Fibroblast of skin of abdomen (primary cell): Measurements from ENCODE around the gene SLC41A1. TPM values are rescaled to one million over a fixed set of nuclear protein-coding genes. Genes with fewer than 3 reads are reported as not detected.
"Not testable (repeated sequence)": the region's sequence is repeated elsewhere in the genome, so short reads cannot be mapped to it uniquely, and the experiment has no call there.

Experiments used
- DNase-seq: peaks from one replicate; pipeline ENCODE4 v3.0.0-alpha.2; 2013
- polyA plus RNA-seq, 2 experiments: library from polyadenylated mRNA; unstranded; fragments of 120-200 nt; gene quantifications; one replicate each; pipeline ENCODE4 v1.2.1, GENCODE V29; 2013; ENCODE audit not compliant: insufficient read length in 2 of 2

The SLC41A1 gene
- polyA plus RNA-seq (2013, experiment 1 of 2; ENCODE audit: insufficient read length), result 30.8 TPM
- polyA plus RNA-seq (2013, experiment 2 of 2; ENCODE audit: insufficient read length), result 29.2 TPM

DNA sequence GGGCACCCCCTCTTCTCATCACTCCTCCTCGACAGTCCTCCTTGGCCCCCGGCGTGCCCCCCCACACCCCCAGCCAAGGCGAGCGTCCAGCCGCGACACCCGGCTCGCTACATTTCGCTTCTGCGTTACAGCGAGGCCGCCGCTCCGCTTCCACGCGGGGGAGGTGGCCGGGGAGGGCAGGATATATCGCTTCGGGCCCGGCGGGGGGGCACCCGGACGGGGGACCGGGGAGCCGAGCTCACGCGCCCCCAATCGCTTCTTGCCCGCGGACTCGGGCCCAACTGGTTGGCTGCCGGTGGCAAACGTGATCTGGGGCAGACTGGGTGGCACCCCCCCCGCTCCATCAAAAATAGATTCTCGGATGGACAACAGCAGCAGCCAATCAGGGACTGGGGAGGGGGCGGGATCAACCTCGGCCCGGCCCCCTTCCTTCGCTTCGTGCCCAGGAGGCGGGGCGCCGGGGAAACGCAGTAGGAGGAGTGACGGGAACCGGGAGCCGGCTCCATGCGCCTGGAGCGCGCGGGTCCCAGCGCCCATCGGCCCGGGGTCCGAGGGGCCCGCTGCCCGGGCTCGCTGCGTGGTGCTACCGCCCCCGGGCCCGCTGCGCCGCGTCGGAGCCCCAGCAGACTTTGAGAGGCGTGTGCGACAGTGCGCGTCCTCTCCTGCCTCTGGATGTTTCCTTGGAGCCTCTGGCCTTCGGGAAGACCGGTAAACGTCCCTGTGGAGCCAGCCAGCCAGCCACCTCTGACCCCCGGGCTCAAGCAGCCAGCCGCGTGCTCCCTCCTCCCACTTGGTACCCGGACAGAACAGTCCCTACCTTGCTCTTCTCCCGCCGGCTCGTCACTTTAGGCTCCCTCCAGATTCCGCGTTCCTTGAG is at the start of gene SLC41A1:
TSS of gene SLC41A1 (minus strand) at position 321 of the 877 bp plus-strand sequence. CDS start 2,757 bp downstream, outside the sequence.
- DNase-seq, result peak; percentile 91

DNA sequence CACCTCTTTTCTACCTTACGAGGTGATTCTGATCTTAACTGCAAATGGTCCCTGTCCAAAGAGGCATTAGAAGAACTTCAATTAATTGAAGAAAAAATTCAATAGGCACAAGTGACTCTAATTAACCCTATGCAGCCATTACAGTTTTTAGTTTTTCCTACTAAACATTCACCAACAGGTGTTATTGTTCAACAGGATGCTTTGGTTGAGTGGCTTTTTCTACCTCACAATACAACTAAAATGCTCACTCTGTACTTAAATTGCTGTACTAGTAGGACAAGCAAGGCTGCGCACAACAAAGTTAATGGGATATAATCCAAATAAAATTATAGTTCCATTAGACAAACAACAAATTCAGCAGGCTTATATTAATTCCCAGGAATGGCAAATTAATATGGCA is 48.5 kb upstream of the SLC41A1 start:
- DNase-seq, result no peak

DNA sequence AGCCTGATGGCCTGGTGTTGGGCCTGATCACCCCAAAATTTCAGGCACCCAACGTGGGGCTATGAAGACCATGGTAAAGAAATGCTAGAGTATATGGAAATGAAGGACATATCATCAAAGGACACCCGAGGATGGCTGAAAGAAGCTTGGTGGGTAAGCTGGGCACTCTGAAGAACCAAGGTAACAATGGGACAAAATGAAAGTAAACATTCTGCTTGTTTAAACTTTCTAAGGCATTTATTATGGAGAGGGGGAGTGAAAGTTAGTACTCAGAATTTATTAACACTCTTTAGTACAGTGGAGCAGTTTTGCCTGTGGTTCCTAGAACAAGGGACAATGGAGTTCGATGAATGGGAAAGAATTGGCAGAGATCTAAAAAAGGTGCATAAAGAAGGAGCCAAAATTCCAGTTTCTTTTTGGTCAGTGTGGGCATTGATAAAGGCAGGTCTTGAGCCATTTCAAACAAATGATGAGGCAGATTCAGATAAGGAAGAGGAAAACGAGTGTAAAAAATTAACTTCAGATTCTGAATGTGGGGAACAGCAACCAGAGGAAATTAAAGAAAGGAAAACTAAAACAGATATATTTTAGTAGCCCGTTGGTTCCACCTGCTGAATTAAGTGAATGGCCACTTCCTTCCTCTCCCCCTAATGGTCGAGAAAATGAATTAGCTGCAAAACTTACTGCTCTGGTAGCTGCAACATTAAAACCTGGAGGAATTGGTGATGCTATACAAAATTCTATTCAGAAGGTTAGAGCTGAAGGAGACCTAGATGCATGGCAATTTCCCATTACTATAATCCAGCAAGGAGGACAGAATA is 45.4 kb upstream of the SLC41A1 start:
- no peak for DNase-seq

DNA sequence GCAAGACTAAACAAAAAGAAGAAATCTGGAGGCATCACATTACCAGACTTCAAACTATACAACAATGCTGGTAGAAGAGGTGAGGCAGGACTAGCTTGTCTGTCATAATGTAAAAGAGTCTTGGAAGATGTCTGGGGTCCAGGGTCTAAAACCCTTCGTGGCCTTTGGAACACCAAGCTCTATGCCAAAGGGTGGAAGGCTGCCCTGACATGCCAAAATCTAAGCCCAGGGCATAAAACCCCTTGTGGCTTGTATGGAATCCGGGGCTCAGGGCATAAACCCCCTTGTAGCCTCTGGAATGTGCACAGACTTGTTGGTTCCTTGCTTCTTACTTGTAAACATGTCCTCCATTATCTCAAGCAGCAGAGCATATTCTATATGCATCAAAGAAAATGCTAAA is 44.5 kb upstream of the SLC41A1 start:
- not testable (repeated sequence) for DNase-seq

DNA sequence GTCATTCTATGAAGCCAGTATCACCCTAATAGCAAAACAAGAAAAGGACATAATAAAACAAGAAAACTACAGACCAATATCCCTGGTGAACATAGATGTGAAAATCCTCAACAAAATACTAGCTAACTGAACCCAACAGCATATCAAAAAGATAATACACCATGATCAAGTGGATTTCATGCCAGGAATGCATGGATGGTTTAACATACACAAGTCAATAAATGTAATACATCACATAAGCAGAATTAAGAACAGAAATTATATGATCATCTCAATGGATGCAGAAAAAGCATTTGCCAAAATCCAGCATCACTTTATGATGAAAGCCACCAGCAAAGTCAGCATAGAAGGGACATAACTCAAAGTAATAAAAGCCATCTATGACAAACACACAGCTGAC is 43.4 kb upstream of the SLC41A1 start:
- DNase-seq, result no peak

DNA sequence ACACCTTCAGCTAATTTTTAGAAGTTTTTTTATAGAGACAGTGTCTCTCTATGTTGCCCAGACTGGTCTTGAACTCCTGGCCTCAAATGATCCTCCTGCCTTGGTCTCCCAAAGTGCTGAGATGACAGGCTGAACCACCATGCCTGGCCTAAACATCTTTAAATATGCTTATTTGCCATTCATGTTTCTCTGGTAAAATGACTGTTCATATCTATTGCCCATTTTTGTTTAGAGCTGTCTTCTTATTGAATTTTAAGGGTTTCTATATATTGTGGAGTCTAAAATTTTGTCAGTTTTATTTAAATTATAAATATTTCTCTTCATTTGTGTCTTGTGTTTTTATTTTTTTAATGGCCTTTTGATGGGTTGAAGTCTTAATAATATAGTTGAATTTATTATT is 40.0 kb upstream of the SLC41A1 start:
- no peak for DNase-seq

DNA sequence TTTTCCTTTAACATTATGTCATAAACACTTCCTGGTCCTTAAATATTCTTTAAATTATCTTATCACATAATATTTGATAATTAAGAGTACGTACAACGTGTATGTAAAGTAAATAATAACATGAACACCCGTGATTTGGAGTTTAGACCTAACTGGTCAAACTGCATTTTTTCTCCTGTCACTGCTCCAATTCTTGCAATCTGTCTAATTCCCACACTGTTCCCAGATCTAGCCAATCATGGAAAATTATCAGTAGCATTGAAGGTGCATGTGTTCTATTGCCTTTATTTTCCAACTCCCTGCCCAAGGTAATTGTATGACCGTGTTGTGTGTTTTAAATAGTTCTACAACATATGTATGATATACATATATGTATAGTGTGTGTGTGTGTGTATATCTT is 39.0 kb upstream of the SLC41A1 start:
- DNase-seq, result no peak

DNA sequence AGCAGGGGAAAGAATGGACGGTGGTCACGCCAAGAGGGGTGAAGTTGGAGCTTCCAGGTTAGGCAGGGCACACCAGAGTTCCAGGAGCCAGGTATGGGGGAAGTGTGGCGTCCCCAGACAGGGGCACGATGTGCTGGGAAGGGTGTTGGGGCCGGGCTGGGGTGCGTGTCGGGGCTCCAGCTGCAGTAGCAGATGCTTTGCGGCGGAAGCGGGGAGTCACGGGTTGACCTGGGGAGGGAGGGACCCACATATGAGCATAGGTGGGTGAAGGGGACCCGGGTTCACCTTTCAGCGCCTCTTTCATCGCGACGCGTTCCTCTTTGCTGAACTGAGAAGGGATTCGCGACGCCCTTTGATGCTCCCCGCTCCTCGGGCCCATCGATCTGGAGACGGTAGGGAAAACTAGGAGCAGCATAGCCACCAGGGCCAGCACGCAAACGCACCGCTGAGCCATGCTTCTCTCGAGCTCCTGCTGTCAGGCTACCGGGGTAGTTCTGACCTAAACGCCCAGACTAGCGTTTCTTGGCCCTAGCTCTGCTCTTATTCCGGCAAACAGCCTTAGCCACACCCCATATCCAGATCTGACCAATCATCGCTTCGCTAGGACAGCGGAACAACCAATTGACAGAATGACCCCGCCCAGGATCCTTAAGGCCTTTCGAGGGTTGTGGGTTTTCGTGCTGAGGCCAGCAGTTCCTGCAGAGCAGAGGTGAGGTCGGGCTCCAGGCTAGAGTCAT is 36.8 kb upstream of the SLC41A1 start, which contains the start of gene PM20D1:
TSS of gene PM20D1 (minus strand) at position 514 of the 737 bp plus-strand sequence. CDS start at position 454, 60 bp downstream.
- DNase-seq, result peak; percentile 37

DNA sequence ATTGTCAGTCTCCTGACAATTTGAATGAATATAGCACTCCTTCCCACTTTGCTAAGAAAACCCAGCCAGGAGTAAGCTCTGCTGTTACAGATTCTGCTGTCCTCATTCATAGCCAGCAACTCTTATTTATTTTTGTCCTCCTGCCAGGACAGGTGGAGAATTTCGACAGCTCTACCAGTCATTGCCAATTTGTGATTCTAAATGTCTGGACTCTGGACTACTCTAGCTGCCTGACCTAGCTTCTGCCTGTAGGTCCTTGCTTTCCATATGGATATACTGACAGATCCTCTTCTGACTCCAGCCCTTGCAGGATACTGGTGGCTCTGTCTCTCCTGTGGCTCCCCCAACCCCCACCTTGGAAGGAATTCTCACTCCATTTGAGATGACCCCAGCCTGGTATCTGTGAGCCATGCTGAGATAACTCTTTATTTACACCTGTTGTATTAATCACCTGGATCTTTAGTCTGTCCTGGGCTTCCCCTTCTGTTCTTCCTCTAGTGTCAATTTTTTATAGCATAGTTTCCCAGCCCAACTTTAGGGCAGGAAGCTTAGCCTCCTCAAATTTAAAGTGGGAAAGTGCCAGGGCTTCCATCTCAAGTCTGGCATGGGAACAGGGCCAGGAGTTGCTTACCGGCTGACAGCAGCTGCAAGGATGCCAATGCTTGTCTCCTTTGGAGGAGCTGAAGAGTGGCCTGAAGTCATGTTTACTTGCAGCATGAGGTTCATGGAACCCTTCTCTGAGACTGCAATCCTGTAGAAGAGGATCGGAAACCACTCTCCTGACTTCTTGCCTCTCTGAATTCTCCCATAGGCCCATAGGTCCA is 30.2 kb upstream of the SLC41A1 start:
- no peak for DNase-seq

DNA sequence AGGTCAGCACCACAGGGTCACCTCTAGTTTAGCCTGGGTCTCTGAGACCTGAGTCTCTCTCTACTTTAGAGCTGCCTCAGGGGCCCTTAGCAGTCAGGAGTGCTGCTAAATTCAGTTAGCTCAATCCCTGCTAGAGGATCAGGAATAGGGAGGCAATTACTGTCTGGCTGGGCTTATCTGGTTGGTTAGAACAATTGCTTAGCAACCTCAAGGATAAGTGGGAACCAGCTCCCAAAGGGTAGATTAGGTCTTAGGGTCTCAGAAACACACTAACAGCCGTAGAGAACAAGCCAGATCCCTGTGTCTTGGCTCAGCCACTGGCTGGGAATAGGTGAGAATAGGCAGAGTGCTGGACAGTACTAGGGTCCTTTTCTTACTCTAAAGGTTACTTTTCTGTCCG is 29.2 kb upstream of the SLC41A1 start:
- no peak for DNase-seq

DNA sequence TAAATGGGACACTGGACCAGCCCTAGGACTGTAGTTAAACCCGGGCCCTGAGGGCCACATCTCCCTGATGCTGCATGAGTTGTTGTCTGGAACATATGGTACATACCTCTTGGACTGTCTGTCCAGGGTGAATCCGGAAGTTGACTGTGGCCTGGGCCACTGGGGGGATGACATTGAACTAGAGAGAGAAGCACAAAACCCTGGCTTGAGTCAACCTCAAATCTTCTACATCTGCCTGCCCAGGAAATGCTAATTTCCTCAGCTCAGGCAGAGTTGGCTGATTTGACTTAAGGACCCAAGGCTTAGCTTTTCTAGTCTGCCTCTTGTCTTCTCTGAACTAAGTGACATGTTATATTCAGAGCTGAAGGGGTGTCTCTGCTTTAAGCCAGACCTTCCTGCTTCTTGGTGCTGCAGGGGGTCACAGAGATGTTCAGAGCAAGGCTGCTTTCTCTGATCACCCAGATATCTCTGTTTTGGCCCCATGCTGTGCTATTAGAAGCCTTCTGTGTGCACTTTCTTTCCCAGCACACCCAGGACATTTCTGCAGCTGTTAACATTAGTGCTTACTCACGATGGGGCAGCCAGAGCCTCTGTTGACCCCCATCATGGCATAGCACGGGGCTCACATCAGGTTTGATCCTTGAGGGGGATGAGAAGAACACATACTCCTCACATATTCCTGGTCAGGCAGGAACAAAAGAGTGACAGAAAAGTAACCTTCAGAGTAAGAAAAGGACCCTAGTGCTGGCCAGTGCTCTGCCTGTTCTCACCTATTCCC is 27.3 kb upstream of the SLC41A1 start:
- no peak for DNase-seq

DNA sequence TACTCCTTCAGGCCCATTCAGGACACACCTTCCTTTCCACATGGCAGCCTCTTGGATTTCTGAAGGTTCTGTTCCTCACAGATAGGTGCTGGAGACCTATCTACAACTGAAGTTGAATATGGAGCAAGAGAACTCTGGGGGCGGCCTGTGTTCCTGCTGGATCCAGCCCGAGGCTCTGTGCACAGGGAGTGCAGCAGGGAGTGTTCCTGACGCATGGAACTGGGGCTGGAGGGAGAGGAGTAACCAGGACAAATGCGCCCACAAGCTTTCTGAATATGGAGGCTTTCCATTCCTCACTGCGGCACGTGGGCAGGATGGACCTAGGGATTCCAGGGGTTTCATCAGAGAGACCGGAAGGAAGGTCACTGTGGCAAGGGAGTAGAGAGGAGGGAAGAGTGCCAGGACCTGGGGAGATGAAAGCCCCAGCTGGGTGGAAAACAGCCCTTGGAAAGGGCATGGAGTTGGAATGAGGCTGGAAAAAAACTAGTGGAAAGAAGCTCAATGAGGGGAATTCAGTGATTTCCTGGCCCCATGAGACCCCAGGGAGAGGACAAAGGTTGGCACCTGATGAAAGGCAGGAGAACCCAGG is 24.5 kb upstream of the SLC41A1 start:
- no peak for DNase-seq

DNA sequence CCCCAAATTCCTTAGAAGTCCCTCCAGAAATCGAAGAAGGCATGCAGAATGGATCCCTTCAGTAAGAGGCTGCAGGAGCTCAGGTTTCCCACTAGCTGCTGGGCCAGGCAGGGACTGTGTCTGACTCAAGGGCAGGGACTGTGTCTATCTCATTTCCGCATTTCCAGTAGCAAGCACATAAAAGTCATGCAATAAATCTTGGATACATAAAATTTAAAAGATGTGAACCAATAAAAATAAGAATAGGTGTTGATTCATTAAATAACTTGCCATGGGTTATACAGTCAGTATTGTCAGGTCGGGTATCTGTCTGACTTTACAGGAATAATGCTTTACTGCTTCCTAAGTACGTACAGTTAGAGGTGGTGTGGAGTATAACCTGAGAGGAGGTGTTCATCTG is 21.8 kb upstream of the SLC41A1 start:
- DNase-seq, result no peak

DNA sequence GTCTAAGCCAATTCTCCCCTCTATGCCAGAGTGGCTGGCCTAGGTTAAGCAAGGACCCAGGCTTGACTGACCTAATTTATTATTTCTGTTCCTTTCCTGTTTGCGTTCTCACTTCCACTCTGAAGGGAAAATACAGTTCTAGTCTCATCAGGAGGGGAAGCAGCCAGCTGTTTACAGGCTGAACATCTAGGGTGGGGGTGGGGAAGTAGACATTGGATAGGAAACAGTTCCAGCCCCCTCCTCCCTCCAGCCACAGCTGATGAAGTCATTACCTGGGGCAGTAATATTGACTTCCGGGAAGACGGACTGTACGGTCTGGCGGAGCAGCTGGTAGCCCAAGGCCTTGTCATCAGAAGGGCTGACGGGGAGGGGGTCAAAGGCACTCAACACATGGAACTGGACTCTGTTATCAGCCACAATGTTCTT is 19.3 kb upstream of the SLC41A1 start:
- DNase-seq, result no peak

DNA sequence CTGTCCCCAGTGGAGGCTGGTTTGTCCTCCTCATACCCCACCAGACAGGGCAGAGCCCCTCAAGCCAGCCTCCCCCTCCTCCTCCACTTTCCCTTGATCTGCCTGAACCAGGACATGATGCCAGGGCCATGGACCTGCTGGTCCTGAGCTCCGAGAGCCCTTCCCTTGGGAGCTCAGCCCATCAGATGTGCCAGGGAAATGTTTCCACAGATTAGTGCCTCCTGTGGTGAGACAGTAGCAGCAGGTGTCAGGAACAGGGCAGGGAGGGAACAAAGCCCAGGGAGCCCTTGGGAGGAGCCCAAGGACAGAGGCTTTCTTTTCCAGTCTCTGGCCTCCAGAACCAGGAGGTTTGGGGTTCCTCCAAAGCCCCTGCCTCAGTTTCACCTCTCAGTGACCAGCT is 14.6 kb upstream of the SLC41A1 start:
- DNase-seq, result no peak

DNA sequence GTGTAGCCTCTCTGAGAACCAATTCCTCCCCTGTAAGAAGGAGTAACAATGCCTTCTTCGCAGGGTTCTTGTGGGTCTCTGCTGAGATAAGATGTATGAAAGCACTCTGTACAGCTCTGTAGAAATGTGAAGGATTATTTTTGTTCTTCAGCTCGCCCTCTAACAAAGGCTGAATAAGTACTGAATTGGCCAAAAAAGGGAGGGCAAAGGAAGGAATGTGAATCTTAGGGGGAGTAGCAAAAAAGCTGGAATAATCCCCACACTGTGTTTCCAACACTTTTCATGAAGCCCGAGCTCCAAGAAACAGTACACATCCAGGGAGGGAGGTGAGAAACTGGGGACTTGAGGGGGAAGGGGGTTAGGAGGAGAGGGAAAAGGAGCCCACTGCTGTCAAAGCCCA is 14.0 kb upstream of the SLC41A1 start:
- DNase-seq, result no peak

DNA sequence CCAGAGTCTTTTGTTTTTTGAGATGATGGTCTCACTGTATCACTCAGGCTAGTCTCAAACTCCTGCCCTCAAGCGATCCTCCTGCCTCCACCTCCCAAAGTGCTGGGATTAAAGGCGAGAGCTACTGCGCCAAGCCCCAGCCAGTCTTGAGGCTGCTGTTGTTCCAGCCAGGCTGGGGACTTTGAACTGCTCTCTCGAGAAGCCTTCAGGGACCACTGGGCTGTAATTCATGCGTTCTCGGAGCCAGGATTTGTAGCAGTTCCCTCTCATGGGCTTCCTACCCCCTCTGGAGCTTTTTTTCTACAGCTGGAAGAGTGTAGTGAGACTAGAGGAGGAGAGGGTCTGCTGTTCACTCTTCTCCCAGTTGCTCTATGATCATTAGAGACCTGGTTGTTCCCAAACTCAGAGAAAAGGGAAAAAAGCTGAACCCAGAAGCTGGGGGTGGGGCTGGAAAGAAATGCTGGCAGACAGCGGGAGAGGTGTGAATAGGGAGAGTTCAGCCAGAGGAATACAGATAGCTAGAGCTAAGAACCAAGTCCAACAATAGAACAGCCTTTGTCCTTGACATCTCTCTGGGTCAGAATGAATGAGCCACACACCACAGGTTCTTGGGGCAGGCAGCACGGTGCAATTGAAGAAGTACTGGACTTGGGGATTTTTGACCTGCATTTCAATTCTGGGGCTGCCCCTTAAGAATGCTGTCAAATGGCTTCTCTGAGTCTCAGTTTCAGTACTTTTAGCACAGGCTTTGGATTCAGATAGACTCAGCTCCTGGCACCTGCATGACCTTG is 13.2 kb upstream of the SLC41A1 start:
- no peak for DNase-seq

DNA sequence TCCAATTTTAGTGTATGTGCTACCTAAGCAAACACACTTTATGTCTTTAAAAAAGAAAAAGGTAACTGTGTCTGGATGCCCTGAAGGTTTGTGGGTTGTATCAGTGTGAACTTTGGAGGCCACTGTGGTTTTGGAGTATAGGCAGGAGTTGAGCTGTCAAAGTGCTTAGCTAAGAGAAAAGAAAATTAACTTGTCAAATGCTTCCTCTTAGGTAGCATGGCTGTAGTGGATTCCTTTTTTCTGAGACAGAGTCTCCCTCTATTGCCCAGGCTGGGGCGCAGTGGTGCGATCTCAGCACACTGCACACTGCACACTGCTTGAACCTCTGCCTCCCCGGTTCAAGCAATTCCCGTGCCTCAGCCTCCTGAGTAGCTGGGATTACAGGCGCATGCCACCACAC is 11.2 kb upstream of the SLC41A1 start:
- no peak for DNase-seq

DNA sequence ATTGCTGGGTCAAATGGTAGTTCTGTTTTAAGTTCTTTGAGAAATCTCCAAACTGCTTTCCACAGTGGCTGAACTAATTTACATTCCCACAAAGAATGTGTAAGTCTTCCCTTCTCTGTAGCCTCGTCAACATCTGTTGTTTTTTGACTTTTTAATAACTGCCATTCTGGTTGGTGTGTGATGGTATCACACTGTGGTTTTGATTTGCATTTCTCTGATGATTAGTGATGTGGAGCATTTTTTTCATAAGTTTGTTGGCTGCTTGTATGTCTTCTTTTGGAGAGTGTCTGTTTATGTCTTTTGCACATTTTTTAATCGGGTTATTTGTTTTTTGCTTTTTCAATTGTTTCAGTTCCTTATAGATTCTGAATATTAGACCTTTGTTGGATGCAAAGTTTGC is 10.3 kb upstream of the SLC41A1 start:
- not testable (repeated sequence) for DNase-seq

DNA sequence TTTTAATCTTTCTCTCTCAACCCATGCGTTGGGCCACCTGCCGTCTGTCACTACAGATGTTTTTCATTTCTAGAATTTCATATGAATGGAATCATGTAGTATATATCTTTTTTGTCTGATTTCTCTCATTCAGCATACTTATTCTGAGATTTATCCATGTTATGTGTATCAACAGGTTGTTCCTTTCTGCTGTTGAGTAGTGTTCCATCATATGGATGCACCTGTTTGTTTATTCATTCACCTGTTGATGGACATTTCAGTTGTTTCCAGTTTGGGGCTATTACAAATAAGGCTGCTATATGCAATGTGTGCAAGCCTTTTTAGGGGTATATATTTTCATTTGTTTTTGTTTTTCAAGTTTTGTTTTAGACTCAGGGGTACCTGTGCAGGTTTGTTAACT is 9.4 kb upstream of the SLC41A1 start:
- no peak for DNase-seq
